ENCODE data around the gene STPG3.

GRCh38 chr9:137247916-137248175, 3.2 kb upstream of the STPG3 start:
- TF ChIP-seq GATA2 (IDR thresholded peaks at IDR 0.05; ENCODE audit: low read depth, low read length), result no peak
- TF ChIP-seq GATA3 (IDR thresholded peaks at IDR 0.05; ENCODE audit: low read depth, low read length), result no peak
